H9 (cell line): Measurements from ENCODE around the gene WDR48. TPM values are rescaled to one million over a fixed set of nuclear protein-coding genes. Genes with fewer than 3 reads are reported as not detected.

Source experiments
- DNase-seq: peaks from one replicate; pipeline ENCODE4 v3.0.0-alpha.2; 2017
- H2AFZ ChIP-seq: one replicate; pipeline ENCODE4 v1.6.1; 2013; ENCODE audit warnings: mild to moderate bottlenecking, low read length, control low read depth, moderate library complexity
- H2AK5ac ChIP-seq: 2 replicates; pipeline ENCODE4 v1.6.1; 2013; ENCODE audit warnings: low read length, control low read depth, mixed read lengths; ENCODE audit not compliant: insufficient read length
- H2BK120ac ChIP-seq: one replicate; pipeline ENCODE4 v1.6.1; 2013; ENCODE audit warnings: low read depth, mild to moderate bottlenecking, low read length, control low read depth, inconsistent platforms; ENCODE audit not compliant: poor library complexity, severe bottlenecking
- H2BK12ac ChIP-seq: 2 replicates; pipeline ENCODE4 v1.6.1; 2013; ENCODE audit warnings: low read length, control low read depth, mixed read lengths, low read depth; ENCODE audit not compliant: insufficient read length
- H2BK15ac ChIP-seq: 2 replicates; pipeline ENCODE4 v1.6.1; 2013; ENCODE audit warnings: low read depth, low read length, control low read depth
- H2BK20ac ChIP-seq: one replicate; pipeline ENCODE4 v1.6.1; 2013; ENCODE audit warnings: low read depth, mild to moderate bottlenecking, low read length, control low read depth, inconsistent platforms; ENCODE audit not compliant: poor library complexity, severe bottlenecking
- H2BK5ac ChIP-seq: 2 replicates; pipeline ENCODE4 v1.6.1; 2013; ENCODE audit warnings: low read length, control low read depth, mixed read lengths; ENCODE audit not compliant: insufficient read length
- H3K14ac ChIP-seq: 2 replicates; pipeline ENCODE4 v1.6.1; 2013; ENCODE audit warnings: low read length, control low read depth; ENCODE audit not compliant: insufficient read depth
- H3K18ac ChIP-seq: 2 replicates; pipeline ENCODE4 v1.6.1; 2013; ENCODE audit warnings: low read depth, mild to moderate bottlenecking, mixed read lengths, low read length, control low read depth; ENCODE audit not compliant: insufficient read length
- H3K23ac ChIP-seq: 2 replicates; pipeline ENCODE4 v1.6.1; 2013; ENCODE audit warnings: low read length, control low read depth, mixed read lengths, low read depth; ENCODE audit not compliant: insufficient read length
- H3K23me2 ChIP-seq: 2 replicates; pipeline ENCODE4 v1.6.1; 2013; ENCODE audit warnings: low read depth, mild to moderate bottlenecking, mixed read lengths, low read length, control low read depth; ENCODE audit not compliant: insufficient read length, poor library complexity, severe bottlenecking
- H3K27ac ChIP-seq: 2 replicates; pipeline ENCODE4 v1.5.1; 2013; ENCODE audit warnings: low read length, control low read depth, mixed read lengths, low read depth; ENCODE audit not compliant: insufficient read length
- H3K27me3 ChIP-seq: 2 replicates; pipeline ENCODE4 v1.6.1; 2013; ENCODE audit warnings: low read length, control low read depth, inconsistent platforms; ENCODE audit not compliant: insufficient read depth
- H3K4ac ChIP-seq: 2 replicates; pipeline ENCODE4 v1.6.1; 2013; ENCODE audit warnings: low read depth, mild to moderate bottlenecking, control low read depth, inconsistent platforms, low read length, moderate library complexity
- H3K4me1 ChIP-seq: 2 replicates; pipeline ENCODE4 v1.6.1; 2013; ENCODE audit warnings: low read length, control low read depth, inconsistent platforms; ENCODE audit not compliant: insufficient read depth
- H3K4me2 ChIP-seq: 2 replicates; pipeline ENCODE4 v1.6.1; 2013; ENCODE audit warnings: low read length, control low read depth, mixed read lengths; ENCODE audit not compliant: insufficient read length, insufficient read depth
- H3K56ac ChIP-seq: 2 replicates; pipeline ENCODE4 v1.6.1; 2013; ENCODE audit warnings: low read depth, mild to moderate bottlenecking, mixed read lengths, low read length, control low read depth; ENCODE audit not compliant: insufficient read length
- H3K79me1 ChIP-seq: 2 replicates; pipeline ENCODE4 v1.6.1; 2013; ENCODE audit warnings: low read depth, mild to moderate bottlenecking, moderate library complexity, low read length, control low read depth, inconsistent platforms; ENCODE audit not compliant: insufficient read depth, poor library complexity, severe bottlenecking
- H3K79me2 ChIP-seq: 2 replicates; pipeline ENCODE4 v1.6.1; 2013; ENCODE audit warnings: low read length, control low read depth, inconsistent platforms; ENCODE audit not compliant: insufficient read depth
- H3K9ac ChIP-seq: 2 replicates; pipeline ENCODE4 v1.6.1; 2013; ENCODE audit warnings: low read length, control low read depth, mixed read lengths; ENCODE audit not compliant: insufficient read length; ENCODE audit errors: extremely low read depth
- H3K9me3 ChIP-seq: one replicate; pipeline ENCODE4 v1.6.1; 2013; ENCODE audit warnings: low read depth, low read length, inconsistent platforms; ENCODE audit not compliant: control insufficient read depth
- H3T11ph ChIP-seq: one replicate; pipeline ENCODE4 v1.6.1; 2013; ENCODE audit warnings: mild to moderate bottlenecking, low read length, control low read depth, inconsistent platforms
- H4K20me1 ChIP-seq: one replicate; pipeline ENCODE4 v1.6.1; 2013; ENCODE audit not compliant: control insufficient read depth, insufficient read length, insufficient read depth
- H4K5ac ChIP-seq: 2 replicates; pipeline ENCODE4 v1.6.1; 2013; ENCODE audit warnings: low read depth, mild to moderate bottlenecking, mixed read lengths, low read length, control low read depth; ENCODE audit not compliant: insufficient read length
- H4K8ac ChIP-seq: replicated peaks from 2 replicates; pipeline ENCODE4 v1.6.1; 2013; ENCODE audit warnings: low read length, control low read depth, mixed read lengths, low read depth; ENCODE audit not compliant: insufficient read length
- H4K91ac ChIP-seq: 2 replicates; pipeline ENCODE4 v1.6.1; 2013; ENCODE audit warnings: low read depth, mild to moderate bottlenecking, moderate library complexity, mixed read lengths, low read length, control low read depth; ENCODE audit not compliant: insufficient read length
- H3K27ac Mint-ChIP-seq, 3 experiments: 2 replicates in 2 of 3; 3 replicates in 1 of 3; pipeline ENCODE4 v1.8.0; 2020 to 2021; ENCODE audit warnings: mixed read lengths in 3 of 3, mild to moderate bottlenecking in 1 of 3, moderate library complexity in 1 of 3
- H3K27me3 Mint-ChIP-seq: 2 replicates; pipeline ENCODE4 v1.8.0; 2021; ENCODE audit warnings: low read depth, mild to moderate bottlenecking, moderate library complexity, mixed read lengths
- H3K36me3 Mint-ChIP-seq, 3 experiments: 2 replicates in 2 of 3; 3 replicates in 1 of 3; pipeline ENCODE4 v1.8.0; 2020 to 2021; ENCODE audit warnings: low read depth in 3 of 3, mixed read lengths in 3 of 3; ENCODE audit not compliant: insufficient read depth in 1 of 3
- H3K4me1 Mint-ChIP-seq, 2 experiments: 2 replicates each; pipeline ENCODE4 v1.8.0; 2020; ENCODE audit warnings: mixed read lengths in 2 of 2
- H3K4me3 Mint-ChIP-seq, 2 experiments: 2 replicates in 1 of 2; 3 replicates in 1 of 2; pipeline ENCODE4 v1.8.0; 2020 to 2021; ENCODE audit warnings: mild to moderate bottlenecking in 2 of 2, mixed read lengths in 2 of 2, moderate library complexity in 1 of 2
- H3K9me3 Mint-ChIP-seq, 2 experiments: 2 replicates in 1 of 2; 3 replicates in 1 of 2; pipeline ENCODE4 v1.8.0; 2020; ENCODE audit warnings: mild to moderate bottlenecking in 2 of 2, mixed read lengths in 2 of 2, moderate library complexity in 1 of 2
- WGBS: extraction: QIAGEN DNeasy Blood & Tissue Kit; methylation state at CpG from one replicate; pipeline ENCODE4 v1.1.7; 2013; ENCODE audit warnings: missing lambda C conversion rate, low lambda C conversion rate, mixed read lengths; ENCODE audit not compliant: insufficient read length; ENCODE audit errors: extremely low coverage; 5-methylcytosine and 5-hydroxymethylcytosine counted together
- total RNA-seq: library from RNA; stranded (reverse); gene quantifications from 2 replicates; pipeline ENCODE4 v1.2.1, GENCODE V29; 2021
- TF ChIP-seq, protein P1 (sequence below): fragments of 200-600 bp; sonication (generic); conservative IDR thresholded peaks from 3 replicates; pipeline ENCODE4 v1.8.0; 2021; ENCODE audit warnings: antibody characterized with exemption, mild to moderate bottlenecking

The WDR48 gene
- total RNA-seq, 1 experiment from 2014 or later = 52.7 TPM

DNA sequence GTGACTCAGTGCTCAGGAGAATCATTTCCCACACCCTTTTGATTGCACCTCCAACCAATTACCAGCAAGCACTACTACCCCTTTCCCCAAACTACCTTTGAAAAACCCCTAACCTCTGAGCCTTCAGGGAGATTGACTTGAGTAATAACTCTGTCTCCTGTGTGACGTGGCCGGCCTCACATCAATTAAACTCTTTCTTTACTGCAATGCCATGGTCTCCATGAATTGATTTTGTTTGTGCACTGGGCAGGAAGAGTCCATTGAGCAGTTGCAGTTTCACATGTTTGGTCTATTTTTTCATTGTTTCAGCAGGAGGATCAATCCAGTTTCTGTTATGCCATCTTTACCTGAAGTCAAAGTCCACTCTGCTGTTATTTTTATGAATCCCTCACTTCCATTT, 32.5 kb upstream of the WDR48 start:
- no peak overlapping the region for H3K4ac ChIP-seq
- H3K56ac ChIP-seq = no peak overlapping the region
- H3K9me3 ChIP-seq = no peaks in the 10 kb centered on the region
- no peaks in the 10 kb centered on the region for H3K4me1 ChIP-seq
- DNase-seq = no peak
- H3K9ac ChIP-seq = no peak overlapping the region
- no peaks in the 10 kb centered on the region for H3K36me3 Mint-ChIP-seq
- H2AK5ac ChIP-seq = no peak overlapping the region
- no peak overlapping the region for H4K8ac ChIP-seq
- no peaks in the 10 kb centered on the region for H3K4me1 Mint-ChIP-seq
- no peak overlapping the region for H2BK120ac ChIP-seq
- H3K18ac ChIP-seq = no peak overlapping the region
- no peak overlapping the region for H2BK20ac ChIP-seq
- peaks cover 3% of the 10 kb centered on the region for H3K27me3 Mint-ChIP-seq
- H3K23me2 ChIP-seq = no peaks in the 10 kb centered on the region
- no peak overlapping the region for H3K23ac ChIP-seq
- H3K4me2 ChIP-seq = no peak overlapping the region
- H3K27ac Mint-ChIP-seq = no peak overlapping the region
- H3K4me3 Mint-ChIP-seq = no peak overlapping the region
- no peaks in the 10 kb centered on the region for H3K9me3 Mint-ChIP-seq
- TF ChIP-seq, protein P1, sequence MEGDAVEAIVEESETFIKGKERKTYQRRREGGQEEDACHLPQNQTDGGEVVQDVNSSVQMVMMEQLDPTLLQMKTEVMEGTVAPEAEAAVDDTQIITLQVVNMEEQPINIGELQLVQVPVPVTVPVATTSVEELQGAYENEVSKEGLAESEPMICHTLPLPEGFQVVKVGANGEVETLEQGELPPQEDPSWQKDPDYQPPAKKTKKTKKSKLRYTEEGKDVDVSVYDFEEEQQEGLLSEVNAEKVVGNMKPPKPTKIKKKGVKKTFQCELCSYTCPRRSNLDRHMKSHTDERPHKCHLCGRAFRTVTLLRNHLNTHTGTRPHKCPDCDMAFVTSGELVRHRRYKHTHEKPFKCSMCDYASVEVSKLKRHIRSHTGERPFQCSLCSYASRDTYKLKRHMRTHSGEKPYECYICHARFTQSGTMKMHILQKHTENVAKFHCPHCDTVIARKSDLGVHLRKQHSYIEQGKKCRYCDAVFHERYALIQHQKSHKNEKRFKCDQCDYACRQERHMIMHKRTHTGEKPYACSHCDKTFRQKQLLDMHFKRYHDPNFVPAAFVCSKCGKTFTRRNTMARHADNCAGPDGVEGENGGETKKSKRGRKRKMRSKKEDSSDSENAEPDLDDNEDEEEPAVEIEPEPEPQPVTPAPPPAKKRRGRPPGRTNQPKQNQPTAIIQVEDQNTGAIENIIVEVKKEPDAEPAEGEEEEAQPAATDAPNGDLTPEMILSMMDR = no peak
- H3K27me3 ChIP-seq = no peaks in the 10 kb centered on the region
- H2BK5ac ChIP-seq = no peak overlapping the region
- no peak overlapping the region for H2AFZ ChIP-seq
- no peak overlapping the region for H2BK12ac ChIP-seq
- no peak overlapping the region for H3K27ac ChIP-seq
- no peak overlapping the region for H2BK15ac ChIP-seq
- H4K20me1 ChIP-seq = no peaks in the 10 kb centered on the region
- H3K79me2 ChIP-seq = no peaks in the 10 kb centered on the region
- H4K5ac ChIP-seq = no peak overlapping the region
- no peaks in the 10 kb centered on the region for H3K79me1 ChIP-seq
- no CpG with 5 or more reads among the region's 2 CpGs for WGBS
- no peak overlapping the region for H3T11ph ChIP-seq
- H4K91ac ChIP-seq = no peak overlapping the region
- no peak overlapping the region for H3K14ac ChIP-seq
